ENCODE data around the gene IGFBP7.

GRCh38 chr4:57117491-57117890 is 7.3 kb upstream of the IGFBP7 start:
- TF ChIP-seq FOSL1 (IDR thresholded peaks at IDR 0.05; ENCODE audit: insufficient read depth, low read depth, low read length) = no peak
- TF ChIP-seq SP1 (IDR thresholded peaks at IDR 0.05; ENCODE audit: low read depth, low read length) = no peak
- no peak for TF ChIP-seq CTCF (IDR thresholded peaks at IDR 0.05; ENCODE audit: control extremely low read depth in 1 of 3, insufficient read depth in 1 of 3, low read depth in 1 of 3, low read length in 3 of 3)
- TF ChIP-seq EP300 (IDR thresholded peaks at IDR 0.05; ENCODE audit: borderline replicate concordance in 1 of 2, low read depth in 2 of 2, low read length in 2 of 2) = no peak
